GM18526 (cell line): ENCODE results near the gene ANGPTL8.

Source experiments
- POLR2A ChIP-seq: IDR thresholded peaks from 3 replicates; pipeline ENCODE4 v1.6.1; 2011; ENCODE audit not compliant: insufficient read length; ENCODE audit errors: extremely low read depth

ANGPTL8 gene

DNA sequence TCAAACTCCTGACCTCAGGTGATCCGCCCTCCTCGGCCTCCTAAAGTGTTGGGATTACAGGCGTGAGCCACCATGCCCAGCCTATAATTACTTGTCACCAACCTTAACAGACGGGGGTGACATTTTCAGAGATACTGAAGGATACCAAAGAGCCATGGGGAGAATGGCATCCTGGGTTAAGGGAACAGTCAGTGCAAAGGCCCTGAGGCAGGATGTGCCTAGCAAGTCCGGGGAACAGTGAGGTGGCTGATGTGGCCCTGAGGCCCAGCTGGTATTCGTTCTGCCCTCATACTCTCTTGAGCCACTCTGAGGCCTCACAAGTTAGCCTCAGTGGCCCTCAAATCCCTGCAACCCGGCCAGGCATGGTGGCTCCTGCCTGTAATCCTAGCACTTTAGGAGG lies 15.0 kb upstream of the ANGPTL8 start:
- no peak for TF ChIP-seq POLR2A

DNA sequence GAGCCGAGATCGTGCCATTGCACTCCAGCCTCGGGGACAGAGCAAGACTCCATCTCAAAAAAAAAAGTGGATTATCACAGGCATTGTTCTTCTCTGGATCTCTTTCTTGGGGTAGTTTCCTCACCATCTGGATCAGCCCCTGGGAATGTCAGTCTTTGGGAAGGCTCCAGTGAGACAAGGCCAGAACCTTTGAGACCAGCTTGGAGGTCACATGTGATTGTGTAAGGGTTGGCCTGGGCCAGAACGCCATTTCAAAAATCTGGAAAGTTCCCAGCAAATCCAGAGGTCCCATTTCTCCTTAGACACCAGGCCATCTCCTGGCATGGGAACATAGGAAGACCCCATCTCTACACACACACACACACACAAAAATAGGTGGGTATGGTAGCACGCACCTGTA lies 14.2 kb upstream of the ANGPTL8 start:
- TF ChIP-seq POLR2A: no peak

DNA sequence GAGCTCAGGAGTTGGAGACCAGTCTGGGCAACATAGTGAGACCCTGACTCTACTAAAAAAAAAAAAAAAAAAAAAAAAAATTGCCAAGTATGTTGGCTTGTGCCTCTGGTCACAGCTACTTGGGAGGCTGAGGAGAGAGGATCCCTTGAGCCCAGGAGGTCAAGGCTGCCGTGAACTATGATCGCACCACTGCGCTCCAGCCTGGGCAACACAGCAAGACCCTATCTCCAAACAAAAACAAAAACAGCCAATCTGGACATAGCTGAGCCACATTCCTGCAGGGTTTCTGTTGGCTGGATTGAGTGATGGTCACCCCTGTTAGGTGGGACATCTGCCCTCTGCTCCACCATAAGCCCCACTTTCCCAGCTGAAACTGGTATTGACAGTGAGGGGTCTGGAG lies 13.6 kb upstream of the ANGPTL8 start:
- TF ChIP-seq POLR2A: no peak

DNA sequence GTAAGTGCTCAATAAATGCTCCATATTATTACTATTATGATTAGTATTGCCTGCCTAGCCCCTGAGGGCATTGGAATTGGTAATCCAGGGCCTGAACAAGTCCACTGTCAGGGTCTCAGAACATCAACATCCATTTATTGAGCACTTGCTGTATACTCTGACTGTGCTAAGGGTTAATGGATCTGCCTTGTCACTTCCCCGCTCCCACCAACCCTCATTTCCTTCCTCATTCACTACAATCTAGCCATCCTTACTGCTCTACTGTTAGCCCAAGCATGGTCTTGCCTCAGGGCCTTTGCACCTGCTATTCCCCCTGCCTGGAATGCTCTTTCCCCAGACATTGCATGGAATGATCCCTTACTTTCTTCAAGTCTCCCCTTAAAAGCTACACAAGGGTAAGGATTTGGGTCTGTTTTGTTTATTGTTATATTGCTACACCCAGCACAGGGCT lies 12.7 kb upstream of the ANGPTL8 start:
- no peak for TF ChIP-seq POLR2A

DNA sequence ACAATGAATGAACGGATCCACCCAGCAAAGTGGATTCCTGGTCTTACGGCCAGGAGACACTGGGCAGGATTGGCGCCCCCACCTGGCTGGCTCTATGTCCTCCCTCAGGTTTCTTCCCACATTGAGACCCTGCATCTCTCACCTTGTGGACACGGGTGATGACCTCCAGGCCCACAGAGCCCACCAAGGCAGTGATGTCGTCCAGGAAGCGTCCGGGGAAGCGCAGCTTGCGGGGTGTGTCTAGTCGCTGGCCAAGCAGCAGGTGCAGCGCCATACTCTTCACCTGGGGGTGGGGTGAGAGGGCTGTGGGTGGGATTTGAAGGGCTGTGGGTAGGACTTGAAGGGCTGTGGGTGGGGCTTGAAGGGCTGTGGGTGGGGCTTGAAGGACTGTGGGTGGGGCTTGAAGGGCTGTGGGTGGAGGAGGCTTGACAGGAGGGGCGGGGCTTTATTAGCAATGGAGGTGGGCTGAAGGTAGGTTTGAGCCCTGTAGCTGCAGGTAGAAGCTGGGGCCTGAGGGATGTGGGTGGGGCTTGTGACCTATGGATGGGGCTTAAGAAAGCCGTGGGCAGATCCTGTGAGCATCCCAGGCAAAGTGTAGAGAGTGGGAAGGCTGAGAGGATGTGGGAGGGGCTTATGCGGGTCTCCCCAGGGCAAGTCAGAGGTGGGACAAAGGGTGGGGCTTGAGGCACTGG lies 12.1 kb upstream of the ANGPTL8 start:
- TF ChIP-seq POLR2A: no peak

DNA sequence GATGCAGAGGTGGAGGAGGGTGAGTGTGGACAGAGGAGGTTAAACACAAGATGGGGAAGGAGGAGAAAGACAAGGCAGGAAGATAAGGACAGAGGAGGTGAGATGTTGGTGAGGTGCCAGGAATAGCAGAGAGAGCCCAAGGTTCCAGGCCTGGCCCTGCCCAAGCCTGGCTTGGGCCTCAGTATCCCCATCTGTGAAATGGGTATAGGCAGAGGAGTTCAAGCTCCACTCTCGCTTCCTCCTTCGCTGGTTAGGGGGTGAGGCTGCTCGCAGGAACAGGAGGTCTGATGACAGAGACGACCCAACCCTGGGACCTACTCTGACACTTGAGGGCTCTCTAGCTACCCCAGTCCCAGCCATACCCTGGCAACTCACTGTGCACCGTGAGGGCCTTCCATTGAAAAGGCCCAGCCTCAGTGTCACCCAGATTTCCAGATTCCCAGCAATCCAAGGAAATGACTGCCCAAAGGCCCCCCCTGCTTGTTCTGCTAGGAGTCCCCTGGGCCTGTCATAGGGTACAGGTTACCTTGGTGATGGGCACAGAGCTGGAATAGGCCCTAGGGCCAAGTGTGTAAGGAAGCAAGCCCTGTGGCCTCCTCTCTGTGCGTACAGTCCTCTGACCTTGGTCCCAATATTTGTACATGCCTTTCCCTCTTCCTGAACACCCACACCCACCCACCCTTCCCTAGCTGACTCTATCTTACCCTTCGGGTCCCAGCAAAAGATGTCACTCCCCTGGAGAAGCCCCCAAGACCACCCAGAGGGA lies 8.6 kb upstream of the ANGPTL8 start:
- TF ChIP-seq POLR2A: no peak

DNA sequence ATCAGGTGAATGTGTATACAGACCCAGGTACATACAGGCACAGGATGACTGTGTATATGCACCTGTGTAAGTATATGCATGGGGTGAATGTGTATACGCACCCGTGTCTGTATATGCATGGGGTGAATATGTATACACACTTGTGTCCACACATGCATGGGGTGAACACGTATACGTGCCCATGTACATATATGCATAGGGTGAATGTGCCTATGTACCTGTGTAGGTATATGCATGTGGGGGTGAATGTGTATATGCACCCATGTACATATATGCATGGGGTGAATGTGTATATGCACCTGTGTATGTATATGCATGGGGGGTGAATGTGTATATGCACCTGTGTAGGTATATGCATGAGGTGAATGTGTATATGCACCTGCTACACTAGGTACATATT lies 6.9 kb upstream of the ANGPTL8 start:
- no peak for TF ChIP-seq POLR2A

DNA sequence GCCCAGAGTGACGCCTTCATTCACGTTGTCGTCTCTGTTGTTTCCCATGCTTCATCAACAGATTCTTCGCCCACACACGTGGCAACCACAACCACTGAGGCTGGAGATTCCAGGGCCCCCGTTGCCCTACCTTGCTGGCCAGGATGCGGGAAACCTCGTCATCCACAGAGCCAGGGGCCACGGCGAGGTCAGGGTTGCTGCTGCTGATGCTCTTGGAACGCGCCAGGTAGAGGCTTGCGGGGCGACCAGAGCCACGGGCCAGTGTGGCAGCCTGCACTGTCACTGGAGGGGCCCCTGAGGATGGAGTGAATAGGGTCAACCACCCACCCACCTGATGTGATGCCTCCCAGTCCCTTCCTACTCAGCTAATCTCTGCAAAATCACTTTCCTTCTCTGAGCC lies 6.3 kb upstream of the ANGPTL8 start:
- no peak for TF ChIP-seq POLR2A

DNA sequence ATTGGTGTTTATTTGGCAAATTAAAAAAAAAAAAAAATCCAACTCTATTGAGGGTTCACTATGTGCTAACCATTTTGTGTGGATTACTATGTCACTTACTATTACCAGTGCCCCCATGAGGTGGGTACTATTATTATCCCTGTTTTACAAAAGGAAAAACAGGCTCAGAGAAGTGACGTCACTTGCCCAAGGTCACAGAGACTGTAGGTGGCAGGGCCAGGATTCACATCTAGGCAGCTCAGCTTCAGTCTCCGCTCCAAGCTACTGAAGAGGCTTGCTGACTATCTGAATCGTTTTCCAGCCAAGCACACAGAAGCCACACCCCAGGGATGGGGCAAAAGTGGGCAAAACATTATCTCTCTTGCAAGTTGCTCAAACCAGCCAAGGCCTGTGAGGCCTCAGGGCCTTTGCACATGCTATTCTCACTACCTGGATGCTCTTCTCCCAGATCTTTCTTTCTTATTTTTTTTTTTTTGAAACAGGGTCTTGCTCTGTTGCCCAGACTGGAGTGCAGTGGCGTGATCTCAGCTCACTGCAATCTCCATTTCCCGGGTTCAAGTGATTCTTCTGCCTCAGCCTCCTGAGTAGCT lies 4.8 kb upstream of the ANGPTL8 start:
- no peak for TF ChIP-seq POLR2A

DNA sequence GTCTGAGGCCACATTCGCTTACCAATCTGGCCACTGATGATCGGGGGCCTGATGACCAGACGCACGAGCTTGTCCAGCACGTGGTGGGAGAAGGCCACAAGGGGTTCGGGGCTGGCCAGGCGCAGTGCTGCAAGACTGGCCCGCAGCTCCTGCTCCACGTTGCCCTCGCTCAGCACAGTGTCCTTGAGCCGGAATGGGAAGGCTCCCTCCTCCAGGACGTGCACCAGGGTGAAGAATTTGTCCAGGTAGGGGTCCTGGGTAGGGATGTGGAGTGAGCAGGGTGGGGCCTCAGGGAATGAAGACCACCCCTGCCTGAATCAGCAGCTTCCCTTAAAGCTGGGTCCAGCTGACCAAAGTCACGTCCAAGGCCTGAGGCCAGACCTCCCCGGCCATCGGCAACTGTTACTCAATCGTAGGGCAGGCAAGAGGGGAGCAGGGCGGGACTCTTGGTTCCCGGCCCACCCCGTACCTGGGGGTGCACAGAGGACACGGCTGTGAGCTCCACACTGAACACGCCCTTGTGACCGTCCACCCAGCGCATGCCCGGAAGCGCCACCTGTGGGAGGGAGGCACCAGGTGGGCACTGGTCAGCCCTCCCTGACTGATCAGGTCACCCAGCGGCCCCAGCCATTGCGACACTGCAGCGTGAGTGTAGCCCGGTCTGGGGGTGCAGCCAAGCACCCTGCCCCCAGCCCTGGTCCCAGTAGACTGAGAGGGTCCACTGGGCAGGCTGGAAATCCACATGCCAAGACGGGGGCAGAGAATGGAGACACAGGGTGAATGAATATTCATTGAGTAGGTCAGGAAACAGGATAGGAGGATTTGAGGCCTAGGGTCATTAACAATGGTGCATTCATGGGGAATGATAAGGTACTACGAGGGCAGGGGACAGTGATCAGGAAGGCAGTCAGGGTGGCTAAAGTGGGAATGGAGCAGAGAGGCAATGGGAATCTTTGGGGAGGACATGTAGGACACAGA lies 2.8 kb upstream of the ANGPTL8 start:
- no peak for TF ChIP-seq POLR2A

DNA sequence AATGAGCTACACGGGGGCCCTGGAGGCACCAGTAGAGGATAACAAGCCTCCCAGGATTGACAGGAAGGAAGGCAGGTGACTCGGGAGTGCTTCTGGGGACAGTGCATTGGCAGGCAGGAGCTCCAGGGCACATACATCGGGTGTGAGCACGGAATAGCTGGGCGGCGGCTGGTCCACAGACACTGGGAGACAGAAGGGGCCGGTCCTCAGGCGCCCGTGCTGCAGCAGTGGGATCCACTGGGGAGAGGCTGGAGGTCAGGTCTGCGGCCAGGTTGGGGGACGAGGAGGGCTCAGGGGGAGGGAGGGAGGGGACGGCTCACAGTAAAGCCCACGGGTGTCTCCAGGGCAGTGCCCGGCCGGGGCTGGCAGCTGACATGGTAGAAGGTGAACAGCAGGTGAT lies 2.1 kb upstream of the ANGPTL8 start:
- no peak for TF ChIP-seq POLR2A

DNA sequence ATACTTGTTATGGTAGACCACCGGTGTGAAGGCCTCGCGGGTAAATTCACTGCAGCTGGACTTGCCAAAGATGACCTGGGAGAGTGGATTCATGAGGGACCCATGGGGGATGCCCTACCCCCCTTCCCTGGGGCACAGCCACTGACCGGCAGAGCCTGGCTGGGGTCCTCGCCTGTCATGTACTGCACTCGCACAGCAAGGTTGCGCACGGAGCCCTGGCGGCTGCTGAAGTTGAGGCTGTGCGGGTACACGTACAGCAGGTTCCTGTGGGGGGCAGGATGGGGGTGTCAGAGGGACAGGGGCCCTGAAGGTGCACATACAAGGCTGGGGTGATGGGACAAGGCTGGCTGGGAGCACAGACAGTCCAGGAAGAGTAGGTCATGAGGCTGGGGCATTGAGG lies 1.4 kb upstream of the ANGPTL8 start:
- TF ChIP-seq POLR2A: no peak

DNA sequence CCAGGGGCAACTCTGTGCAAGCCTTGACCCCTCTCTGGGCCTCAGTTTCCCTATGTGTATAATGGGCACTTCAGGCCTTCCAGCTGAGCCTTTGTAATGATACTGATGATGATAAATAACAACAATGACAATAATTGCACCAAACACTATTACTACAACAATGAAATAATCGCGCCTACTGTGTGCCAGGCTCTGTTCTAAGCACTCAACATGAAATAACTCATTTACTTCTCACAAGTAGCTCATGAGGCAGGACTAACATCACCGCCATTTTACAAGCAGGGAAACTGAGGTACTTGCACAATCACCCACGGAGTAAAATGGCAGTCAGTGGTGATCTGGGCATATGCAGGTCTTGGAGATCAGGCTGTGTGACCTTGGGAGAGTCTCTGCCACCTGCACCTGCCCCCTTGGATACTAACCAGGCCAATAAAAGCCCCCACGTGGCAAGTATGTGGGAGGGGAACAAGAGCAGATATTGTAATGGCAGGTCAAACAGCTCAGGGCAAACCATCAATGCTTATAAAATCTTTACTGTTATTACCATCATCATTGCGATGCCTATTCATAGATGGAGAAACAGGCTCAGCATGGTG lies 540 bp upstream of the ANGPTL8 start:
- no peak for TF ChIP-seq POLR2A

DNA sequence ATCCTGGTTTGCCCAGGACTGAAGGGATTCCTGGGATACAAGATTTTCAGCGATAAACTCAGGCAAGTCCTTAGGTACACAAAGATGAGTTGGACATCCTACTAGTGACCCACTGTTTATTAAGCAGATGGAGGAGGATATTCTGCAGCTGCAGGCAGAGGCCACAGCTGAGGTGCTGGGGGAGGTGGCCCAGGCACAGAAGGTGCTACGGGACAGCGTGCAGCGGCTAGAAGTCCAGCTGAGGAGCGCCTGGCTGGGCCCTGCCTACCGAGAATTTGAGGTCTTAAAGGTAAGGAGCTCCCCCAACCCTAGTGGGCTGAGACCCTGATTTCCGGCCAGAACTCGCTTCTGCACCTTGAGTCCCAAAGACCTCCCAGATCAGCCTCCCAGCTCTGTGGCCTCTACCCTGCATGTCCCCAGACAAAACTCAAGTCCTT lies 607 bp downstream of the ANGPTL8 start:
- no peak for TF ChIP-seq POLR2A

DNA sequence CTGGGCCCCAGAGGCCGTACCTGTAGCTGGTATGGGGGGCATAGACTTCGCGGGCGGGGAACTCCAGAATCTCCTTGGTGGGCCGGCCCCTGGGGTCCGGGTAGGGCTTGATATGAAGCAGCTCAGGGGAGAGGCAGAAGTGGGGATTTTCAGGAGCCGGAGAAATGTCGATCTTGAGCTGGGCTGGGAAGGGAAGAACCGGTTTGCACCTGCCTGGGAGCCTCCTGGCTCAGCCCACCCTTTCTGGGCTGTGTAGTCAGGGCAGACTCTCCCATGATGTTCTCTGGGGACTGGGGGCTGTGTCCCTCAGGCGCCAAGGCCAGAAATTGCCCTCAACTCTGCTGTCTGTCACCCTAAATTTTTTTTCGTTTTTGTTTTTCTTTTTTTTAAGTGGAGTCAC lies 2.6 kb downstream of the ANGPTL8 start:
- TF ChIP-seq POLR2A: no peak
